ELF-1 (cell line): Measurements from ENCODE around the gene FNDC4.

Experiments used
- DNase-seq: peaks from one replicate; pipeline ENCODE4 v3.0.0-alpha.2; 2016; ENCODE audit warnings: low read depth, low spot score

The FNDC4 gene

GRCh38 chr2:27494284-27494943 lies 586 bp downstream of the FNDC4 start:
- peak; percentile 18 for DNase-seq

GRCh38 chr2:27493948-27494283 lies 1.1 kb downstream of the FNDC4 start:
- DNase-seq, result peak; percentile 14

GRCh38 chr2:27492557-27492956 lies 2.4 kb downstream of the FNDC4 start:
- DNase-seq, result no peak

GRCh38 chr2:27489498-27490397 lies 5.3 kb downstream of the FNDC4 start, which contains the start of gene IFT172:
Gene IFT172, minus strand, starts transcription at chr2:27489743. Its CDS starts 90 bp downstream, at chr2:27489653.
- DNase-seq, result peak; percentile 100

- DNase-seq, result no peak
Observed at GRCh38 chr2:27489118-27489497, 5.9 kb downstream of the FNDC4 start.

- no peak for DNase-seq
Observed at GRCh38 chr2:27485496-27485895, 9.5 kb downstream of the FNDC4 start.

- no peak for DNase-seq
Observed at GRCh38 chr2:27471961-27472360, 23.0 kb downstream of the FNDC4 start.

GRCh38 chr2:27464443-27464842 lies 30.6 kb downstream of the FNDC4 start:
- no peak for DNase-seq

- no peak for DNase-seq
Observed at GRCh38 chr2:27461118-27461517, 33.9 kb downstream of the FNDC4 start.

- no peak for DNase-seq
Observed at GRCh38 chr2:27453968-27454367, 41.0 kb downstream of the FNDC4 start.

- DNase-seq, result no peak
Observed at GRCh38 chr2:27451095-27451494, 43.9 kb downstream of the FNDC4 start.

- no peak for DNase-seq
Observed at GRCh38 chr2:27448381-27448780, 46.6 kb downstream of the FNDC4 start.

GRCh38 chr2:27446057-27446456 lies 48.9 kb downstream of the FNDC4 start:
- no peak for DNase-seq

GRCh38 chr2:27445615-27446014 lies 49.4 kb downstream of the FNDC4 start:
- no peak for DNase-seq

GRCh38 chr2:27445155-27445554 lies 49.8 kb downstream of the FNDC4 start:
- DNase-seq, result no peak

GRCh38 chr2:27442920-27443282 lies 52.1 kb downstream of the FNDC4 start:
- DNase-seq, result no peak

- DNase-seq, result peak; percentile 83
Observed at GRCh38 chr2:27441958-27442919, 52.8 kb downstream of the FNDC4 start, which contains the start of gene KRTCAP3. Gene KRTCAP3, plus strand, starts transcription at chr2:27442381. Its CDS starts 32 bp downstream, at chr2:27442413.
